ENCODE data around the gene AUP1. TPM values are rescaled to one million over a fixed set of nuclear protein-coding genes. Genes with fewer than 3 reads are reported as not detected.

The AUP1 gene
- total and polyA plus RNA-seq, 2 of the 8 experiments (the other 6 are each of a cell fraction or from before 2014, with no cell fraction given) = 83.4 to 121 TPM

GRCh38 chr2:74489906-74490305 lies 39.6 kb downstream of the AUP1 start (continued):
- TF ChIP-seq, protein P1, sequence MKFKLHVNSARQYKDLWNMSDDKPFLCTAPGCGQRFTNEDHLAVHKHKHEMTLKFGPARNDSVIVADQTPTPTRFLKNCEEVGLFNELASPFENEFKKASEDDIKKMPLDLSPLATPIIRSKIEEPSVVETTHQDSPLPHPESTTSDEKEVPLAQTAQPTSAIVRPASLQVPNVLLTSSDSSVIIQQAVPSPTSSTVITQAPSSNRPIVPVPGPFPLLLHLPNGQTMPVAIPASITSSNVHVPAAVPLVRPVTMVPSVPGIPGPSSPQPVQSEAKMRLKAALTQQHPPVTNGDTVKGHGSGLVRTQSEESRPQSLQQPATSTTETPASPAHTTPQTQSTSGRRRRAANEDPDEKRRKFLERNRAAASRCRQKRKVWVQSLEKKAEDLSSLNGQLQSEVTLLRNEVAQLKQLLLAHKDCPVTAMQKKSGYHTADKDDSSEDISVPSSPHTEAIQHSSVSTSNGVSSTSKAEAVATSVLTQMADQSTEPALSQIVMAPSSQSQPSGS (IDR thresholded peaks at IDR 0.05; ENCODE audit: low read length) = no peak
- TF ChIP-seq MAX (IDR thresholded peaks at IDR 0.05) (no peak), CBX8 (IDR thresholded peaks at IDR 0.05; ENCODE audit: borderline replicate concordance, low read depth, low read length) (no peak), ASH2L (IDR thresholded peaks at IDR 0.05; ENCODE audit: low read length) (no peak)
